Ectodermal cell (in vitro differentiated cells): ENCODE data around the gene C17orf100.

ENCODE experiments used
- H3K27ac ChIP-seq: 2 replicates; pipeline ENCODE4 v1.7.0; 2013; ENCODE audit warnings: mild to moderate bottlenecking, low read depth, low read length; ENCODE audit not compliant: insufficient read depth, poor library complexity, severe bottlenecking
- H3K27me3 ChIP-seq: 2 replicates; pipeline ENCODE4 v1.7.0; 2013; ENCODE audit warnings: mild to moderate bottlenecking, low read length; ENCODE audit not compliant: insufficient read depth, control insufficient read depth, poor library complexity, severe bottlenecking
- H3K36me3 ChIP-seq: one replicate; pipeline ENCODE4 v1.7.0; 2013; ENCODE audit warnings: low read length; ENCODE audit not compliant: control insufficient read depth, insufficient read depth
- H3K4me1 ChIP-seq: one replicate; pipeline ENCODE4 v1.7.0; 2013; ENCODE audit warnings: low read length; ENCODE audit not compliant: control insufficient read depth, insufficient read depth
- H3K4me3 ChIP-seq: 2 replicates; pipeline ENCODE4 v1.7.0; 2013; ENCODE audit warnings: low read depth, low read length, control low read depth; ENCODE audit not compliant: insufficient read depth
- H3K9me3 ChIP-seq: 2 replicates; pipeline ENCODE4 v1.7.0; 2013; ENCODE audit warnings: mild to moderate bottlenecking, low read length, moderate library complexity; ENCODE audit not compliant: control insufficient read depth
- WGBS, 2 experiments: methylation state at CpG; one replicate each; pipeline ENCODE4 v1.1.7; 2013; ENCODE audit warnings: missing lambda C conversion rate in 2 of 2; 5-methylcytosine and 5-hydroxymethylcytosine counted together

Gene C17orf100

GRCh38 chr17:6701719-6702118, 50.2 kb downstream of the C17orf100 start:
- Histone ChIP-seq H3K36me3 (no peaks in the 10 kb centered on the region), H3K27me3 (peaks cover 6% of the 10 kb centered on the region), H3K27ac (no peak overlapping the region), H3K4me3 (no peak overlapping the region), H3K9me3 (no peaks in the 10 kb centered on the region), H3K4me1 (no peaks in the 10 kb centered on the region)
- 26 to 28% methylated on average over 11 of the region's 11 CpGs for WGBS, 2 experiments

GRCh38 chr17:6702567-6703215, 51.1 kb downstream of the C17orf100 start:
- peaks cover 6% of the 10 kb centered on the region for H3K27me3 ChIP-seq
- H3K9me3 ChIP-seq, result no peaks in the 10 kb centered on the region
- H3K27ac ChIP-seq, result no peak overlapping the region
- no peaks in the 10 kb centered on the region for H3K4me1 ChIP-seq
- H3K36me3 ChIP-seq, result no peaks in the 10 kb centered on the region
- no peak overlapping the region for H3K4me3 ChIP-seq
- whole genome bisulfite sequencing, 2 experiments, result 93 to 94% methylated on average over 16 of the region's 16 CpGs
